ENCODE measurements around the gene RRAGB.

Gene RRAGB

DNA sequence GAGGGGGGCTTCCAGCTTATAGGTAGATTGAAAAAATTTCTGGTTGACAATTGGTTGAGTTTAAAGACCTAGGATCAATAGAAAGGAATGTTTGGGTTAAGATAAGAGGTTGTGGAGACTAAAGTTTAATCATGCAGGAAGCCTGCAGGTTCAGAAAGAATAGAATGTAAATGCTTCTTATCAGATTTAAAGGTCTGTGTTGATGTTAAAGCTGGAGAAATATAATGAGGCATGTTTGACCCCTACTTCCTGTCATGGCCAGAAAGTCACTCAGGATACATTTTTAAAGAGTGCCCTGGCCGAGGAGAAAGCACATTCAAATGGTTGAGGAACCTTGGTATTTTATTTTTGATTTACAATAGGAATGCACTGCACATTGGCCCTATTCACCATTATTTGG lies 3.9 kb upstream of the RRAGB start:
- TF ChIP-seq, protein P1, sequence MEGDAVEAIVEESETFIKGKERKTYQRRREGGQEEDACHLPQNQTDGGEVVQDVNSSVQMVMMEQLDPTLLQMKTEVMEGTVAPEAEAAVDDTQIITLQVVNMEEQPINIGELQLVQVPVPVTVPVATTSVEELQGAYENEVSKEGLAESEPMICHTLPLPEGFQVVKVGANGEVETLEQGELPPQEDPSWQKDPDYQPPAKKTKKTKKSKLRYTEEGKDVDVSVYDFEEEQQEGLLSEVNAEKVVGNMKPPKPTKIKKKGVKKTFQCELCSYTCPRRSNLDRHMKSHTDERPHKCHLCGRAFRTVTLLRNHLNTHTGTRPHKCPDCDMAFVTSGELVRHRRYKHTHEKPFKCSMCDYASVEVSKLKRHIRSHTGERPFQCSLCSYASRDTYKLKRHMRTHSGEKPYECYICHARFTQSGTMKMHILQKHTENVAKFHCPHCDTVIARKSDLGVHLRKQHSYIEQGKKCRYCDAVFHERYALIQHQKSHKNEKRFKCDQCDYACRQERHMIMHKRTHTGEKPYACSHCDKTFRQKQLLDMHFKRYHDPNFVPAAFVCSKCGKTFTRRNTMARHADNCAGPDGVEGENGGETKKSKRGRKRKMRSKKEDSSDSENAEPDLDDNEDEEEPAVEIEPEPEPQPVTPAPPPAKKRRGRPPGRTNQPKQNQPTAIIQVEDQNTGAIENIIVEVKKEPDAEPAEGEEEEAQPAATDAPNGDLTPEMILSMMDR (IDR thresholded peaks at IDR 0.05): no peak

- TF ChIP-seq, protein P1 (IDR thresholded peaks at IDR 0.05): no peak
Measured at GRCh38 chrX:55714161-55714560, 3.4 kb upstream of the RRAGB start.

GRCh38 chrX:55715847-55716246 lies 1.7 kb upstream of the RRAGB start:
- TF ChIP-seq, protein P1 (IDR thresholded peaks at IDR 0.05): no peak

DNA sequence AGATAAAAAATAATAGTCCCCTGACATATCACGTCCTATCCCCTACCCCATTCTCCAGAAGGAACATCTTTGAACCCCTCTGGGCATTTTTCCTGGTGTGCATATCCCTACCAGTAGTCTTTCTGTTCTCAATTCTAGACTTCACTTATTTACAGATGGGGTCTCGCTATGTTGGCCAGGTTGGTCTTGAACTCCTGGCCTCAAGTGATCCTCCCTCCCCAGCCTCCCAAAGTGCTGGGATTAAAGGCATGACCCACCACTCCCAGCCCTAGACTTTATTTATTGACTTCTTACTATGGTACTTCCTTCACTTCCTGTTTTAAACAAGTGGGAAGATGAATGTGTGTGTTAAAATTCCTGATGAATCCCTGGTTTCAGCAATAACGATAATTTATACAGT lies 612 bp upstream of the RRAGB start:
- TF ChIP-seq, protein P1 (IDR thresholded peaks at IDR 0.05): no peak

DNA sequence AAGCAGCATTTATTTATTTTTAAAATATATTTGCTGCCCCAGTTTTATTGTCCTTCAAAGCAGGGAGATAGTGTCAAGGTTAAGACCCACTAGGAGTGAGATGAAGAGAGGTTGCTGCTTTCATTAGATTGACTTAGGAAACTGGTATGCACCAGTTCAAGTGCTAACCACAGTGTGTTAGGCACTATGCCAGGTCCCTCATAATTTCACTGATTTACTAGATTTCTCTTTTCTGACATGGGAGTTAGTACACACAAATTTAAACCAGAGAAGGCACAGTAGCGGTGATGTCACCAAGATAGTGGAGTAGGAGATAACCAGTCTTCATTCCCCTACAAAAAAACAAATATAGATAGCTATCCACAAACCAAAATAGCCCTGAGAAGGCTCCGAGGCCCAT lies 14.3 kb downstream of the RRAGB start:
- TF ChIP-seq, protein P1 (IDR thresholded peaks at IDR 0.05): no peak

- TF ChIP-seq, protein P1 (IDR thresholded peaks at IDR 0.05): no peak
Measured at GRCh38 chrX:55738969-55739368, 21.4 kb downstream of the RRAGB start.

DNA sequence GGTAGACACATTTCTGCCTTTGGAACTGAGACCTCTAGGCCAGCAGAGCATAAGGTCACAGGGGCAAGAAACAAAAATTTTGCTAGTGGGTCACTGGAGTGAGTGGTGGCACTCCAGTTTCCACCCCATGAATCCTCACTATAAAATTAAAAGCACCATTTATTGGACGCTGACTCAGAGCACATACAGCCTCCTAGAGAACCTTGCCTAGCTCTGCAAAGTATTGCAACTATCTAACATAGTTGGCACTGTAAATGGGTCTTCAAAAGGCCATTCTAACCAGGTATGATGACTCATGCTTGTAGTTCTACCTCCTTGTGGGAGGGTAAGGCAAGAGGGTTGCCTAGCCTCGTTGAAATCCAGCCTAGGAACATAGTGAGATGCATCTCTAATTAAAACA lies 25.1 kb downstream of the RRAGB start:
- TF ChIP-seq, protein P1 (IDR thresholded peaks at IDR 0.05): no peak

DNA sequence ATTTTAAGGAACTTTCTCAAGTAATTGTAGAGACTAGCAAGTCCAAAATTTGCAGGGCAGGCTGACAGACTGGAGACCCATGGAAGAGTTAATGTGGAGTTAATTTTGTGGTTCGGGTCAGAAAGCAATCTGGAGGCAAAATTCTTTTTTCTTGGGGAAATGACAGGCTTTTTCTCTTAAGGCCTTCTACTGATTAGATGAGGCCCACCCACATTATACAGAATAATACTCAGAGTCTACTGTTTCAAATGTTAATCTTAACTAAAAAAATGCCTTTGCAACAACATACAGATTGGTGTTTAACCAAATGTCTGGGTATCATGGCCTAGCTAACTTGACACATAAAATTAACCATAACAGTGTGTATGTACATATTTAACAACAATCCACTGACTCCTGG lies 32.7 kb downstream of the RRAGB start:
- TF ChIP-seq, protein P1 (IDR thresholded peaks at IDR 0.05): no peak

Measured in LNCAP (cell line).